Measurements from ENCODE around the gene NSG2.

GRCh38 chr5:174059247-174059646 is 13.7 kb downstream of the NSG2 start:
- TF ChIP-seq CTCF (conservative IDR thresholded peaks at IDR 0.05; ENCODE audit: low read length) (no peak), EZH2phosphoT487 (IDR thresholded peaks at IDR 0.05; ENCODE audit: borderline replicate concordance) (no peak)
